ENCODE measurements around the gene GALK2.
"Not testable (repeated sequence)": the region's sequence is repeated elsewhere in the genome, so short reads cannot be mapped to it uniquely, and the experiment has no call there.

GALK2 gene

DNA sequence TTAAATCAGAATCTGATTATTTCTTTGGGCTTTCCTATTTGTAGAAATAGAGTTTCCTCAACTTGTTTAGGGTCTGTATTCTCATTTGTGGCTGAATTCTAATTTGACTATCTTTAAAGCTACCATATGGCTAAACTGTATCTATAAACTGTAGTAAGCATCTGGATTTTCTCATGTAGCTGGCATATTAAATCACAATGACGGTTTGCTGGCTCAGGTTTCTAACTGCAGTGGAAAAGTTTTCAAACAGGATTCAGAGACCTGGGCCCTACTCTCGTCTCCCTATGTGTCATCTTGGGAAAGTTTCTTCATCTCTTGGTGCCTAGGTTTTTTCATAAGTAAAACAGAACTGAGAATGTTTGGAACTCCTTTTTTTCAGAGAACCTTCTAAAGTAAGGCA lies 68.3 kb downstream of the GALK2 start:
- no peak overlapping the region for H3K27ac ChIP-seq (ENCODE audit: low read depth, low read length)
- peaks cover 12 to 26% of the 10 kb centered on the region in 2 donors for H3K36me3 ChIP-seq (ENCODE audit: control insufficient read depth in 1 of 2, insufficient read depth in 2 of 2, low read length in 2 of 2)
- peaks cover 0 to 3% of the 10 kb centered on the region in 2 donors for H3K4me1 ChIP-seq (ENCODE audit: control insufficient read depth in 1 of 2, insufficient read depth in 2 of 2, low read length in 2 of 2)
- no peak overlapping the region for H3K4me3 ChIP-seq (ENCODE audit: low read depth in 1 of 2, low read length in 2 of 2)
- H3K9me3 ChIP-seq (ENCODE audit: control insufficient read depth in 1 of 2, low read length in 2 of 2) = no peaks in the 10 kb centered on the region
- H3K9ac ChIP-seq (ENCODE audit: low read depth in 1 of 2, low read length in 2 of 2) = no peak overlapping the region
- no peaks in the 10 kb centered on the region for H3K27me3 ChIP-seq (ENCODE audit: control insufficient read depth in 1 of 2, insufficient read depth in 2 of 2, low read length in 2 of 2)

DNA sequence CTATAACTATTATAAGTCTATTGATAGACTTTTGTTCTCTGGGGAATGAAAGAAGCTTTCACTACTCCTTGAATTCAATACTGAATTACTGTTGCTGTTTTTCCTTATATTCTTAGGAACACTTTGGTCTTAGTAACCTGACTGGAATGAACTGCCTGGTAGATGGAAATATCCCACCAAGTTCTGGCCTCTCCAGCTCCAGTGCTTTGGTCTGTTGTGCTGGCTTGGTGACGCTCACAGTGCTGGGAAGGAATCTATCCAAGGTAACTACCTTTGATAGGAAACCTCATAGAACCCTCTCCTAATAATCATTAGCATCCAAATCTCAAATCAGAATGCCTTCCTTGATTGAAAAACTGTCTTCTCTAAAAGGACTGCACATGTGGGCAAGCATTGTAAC lies 69.1 kb downstream of the GALK2 start:
- H3K27ac ChIP-seq (ENCODE audit: low read depth, low read length) = no peak overlapping the region

DNA sequence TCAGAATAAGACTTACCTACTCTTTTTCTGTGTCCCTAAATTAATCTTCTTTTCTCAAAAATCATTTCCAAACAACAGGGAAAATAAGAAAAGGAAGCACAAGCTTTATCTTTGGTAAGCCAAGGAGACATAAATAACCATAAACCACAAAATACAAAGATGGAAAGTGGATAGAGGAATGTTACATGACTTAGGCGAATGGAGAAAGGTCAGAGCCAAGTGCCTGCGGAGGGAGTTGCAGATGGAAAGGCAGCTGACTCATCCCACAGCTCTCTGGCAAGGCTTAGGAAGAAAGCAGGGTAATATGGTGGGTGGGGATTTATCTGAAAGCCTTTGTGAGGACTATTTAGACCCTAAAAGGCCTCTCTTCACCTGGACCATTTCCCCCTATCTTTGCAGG lies 72.8 kb downstream of the GALK2 start:
- no peak overlapping the region for H3K4me3 ChIP-seq (ENCODE audit: low read depth in 1 of 2, low read length in 2 of 2)
- H3K36me3 ChIP-seq (ENCODE audit: control insufficient read depth in 1 of 2, insufficient read depth in 2 of 2, low read length in 2 of 2) = peaks cover 22 to 35% of the 10 kb centered on the region in 2 donors
- H3K9me3 ChIP-seq (ENCODE audit: control insufficient read depth in 1 of 2, low read length in 2 of 2) = no peaks in the 10 kb centered on the region
- H3K27ac ChIP-seq (ENCODE audit: low read depth, low read length) = no peak overlapping the region
- no peak overlapping the region for H3K9ac ChIP-seq (ENCODE audit: low read depth in 1 of 2, low read length in 2 of 2)
- no peaks in the 10 kb centered on the region for H3K27me3 ChIP-seq (ENCODE audit: control insufficient read depth in 1 of 2, insufficient read depth in 2 of 2, low read length in 2 of 2)
- no peaks in the 10 kb centered on the region for H3K4me1 ChIP-seq (ENCODE audit: control insufficient read depth in 1 of 2, insufficient read depth in 2 of 2, low read length in 2 of 2)

More for the DNA sequence above, 69.1 kb downstream of the GALK2 start:
- H3K27me3 ChIP-seq (ENCODE audit: control insufficient read depth in 1 of 2, insufficient read depth in 2 of 2, low read length in 2 of 2) = no peaks in the 10 kb centered on the region
- H3K9ac ChIP-seq (ENCODE audit: low read depth in 1 of 2, low read length in 2 of 2) = no peak overlapping the region
- H3K4me1 ChIP-seq (ENCODE audit: control insufficient read depth in 1 of 2, insufficient read depth in 2 of 2, low read length in 2 of 2) = peaks cover 0 to 3% of the 10 kb centered on the region in 2 donors
- H3K4me3 ChIP-seq (ENCODE audit: low read depth in 1 of 2, low read length in 2 of 2) = no peak overlapping the region
- no peaks in the 10 kb centered on the region for H3K9me3 ChIP-seq (ENCODE audit: control insufficient read depth in 1 of 2, low read length in 2 of 2)
- H3K36me3 ChIP-seq (ENCODE audit: control insufficient read depth in 1 of 2, insufficient read depth in 2 of 2, low read length in 2 of 2) = peaks cover 13 to 28% of the 10 kb centered on the region in 2 donors

DNA sequence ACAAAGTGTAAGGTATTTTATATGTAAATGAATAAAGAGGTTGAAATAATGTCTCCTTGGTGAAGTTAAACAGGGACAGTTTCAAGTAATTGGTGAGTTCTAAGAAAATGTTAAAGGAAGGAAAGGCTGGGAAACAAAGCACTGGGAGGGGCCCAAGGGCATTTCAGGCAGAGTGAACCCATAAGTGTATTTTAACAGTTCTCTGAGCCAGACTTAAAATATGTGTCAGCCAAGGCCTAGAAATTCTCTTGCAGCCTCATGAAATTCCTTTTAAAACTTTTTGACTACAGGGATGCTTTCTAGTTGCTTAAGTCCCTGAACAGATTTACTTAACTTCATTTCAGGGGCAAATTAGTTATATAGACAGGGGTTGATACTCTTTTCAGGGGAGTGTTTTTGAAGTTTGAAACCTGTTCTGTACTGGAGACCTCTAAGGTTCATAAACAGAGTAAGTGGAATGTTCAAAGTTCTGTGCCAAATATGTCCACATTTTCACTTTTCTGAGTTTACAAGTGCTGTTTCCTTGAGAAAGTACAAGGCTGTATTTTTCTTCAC lies 77.6 kb downstream of the GALK2 start:
- Histone ChIP-seq H3K9ac (ENCODE audit: low read depth in 1 of 2, low read length in 2 of 2) (no peak overlapping the region), H3K27me3 (ENCODE audit: control insufficient read depth in 1 of 2, insufficient read depth in 2 of 2, low read length in 2 of 2) (no peaks in the 10 kb centered on the region), H3K27ac (ENCODE audit: low read depth, low read length) (no peak overlapping the region), H3K4me3 (ENCODE audit: low read depth in 1 of 2, low read length in 2 of 2) (no peak overlapping the region), H3K4me1 (ENCODE audit: control insufficient read depth in 1 of 2, insufficient read depth in 2 of 2, low read length in 2 of 2) (no peaks in the 10 kb centered on the region), H3K36me3 (ENCODE audit: control insufficient read depth in 1 of 2, insufficient read depth in 2 of 2, low read length in 2 of 2) (peaks cover 20 to 23% of the 10 kb centered on the region in 2 donors), H3K9me3 (ENCODE audit: control insufficient read depth in 1 of 2, low read length in 2 of 2) (peaks cover 0 to 5% of the 10 kb centered on the region in 2 donors)

DNA sequence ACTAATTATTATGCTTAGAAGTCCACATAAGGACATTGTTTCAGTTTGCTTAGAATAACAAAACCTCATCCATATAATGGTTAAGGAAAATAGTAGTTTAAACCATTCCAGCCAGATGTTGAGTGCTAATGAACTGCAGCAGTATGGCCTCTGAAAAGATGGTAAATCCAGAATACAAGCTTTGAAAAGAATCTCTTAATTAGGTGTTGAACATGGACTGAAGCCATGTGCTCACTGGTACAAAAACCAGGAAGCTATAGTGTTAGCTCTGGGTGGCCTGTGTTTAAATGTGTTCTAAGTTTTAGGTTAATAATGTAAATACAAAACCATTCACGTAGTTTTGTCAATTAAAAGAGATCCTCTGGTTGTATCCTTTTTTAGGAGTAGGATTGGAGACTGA lies 78.2 kb downstream of the GALK2 start:
- Histone ChIP-seq H3K9me3 (ENCODE audit: control insufficient read depth in 1 of 2, low read length in 2 of 2) (peaks cover 0 to 5% of the 10 kb centered on the region in 2 donors), H3K9ac (ENCODE audit: low read depth in 1 of 2, low read length in 2 of 2) (no peak overlapping the region), H3K4me3 (ENCODE audit: low read depth in 1 of 2, low read length in 2 of 2) (no peak overlapping the region), H3K36me3 (ENCODE audit: control insufficient read depth in 1 of 2, insufficient read depth in 2 of 2, low read length in 2 of 2) (peaks cover 14 to 17% of the 10 kb centered on the region in 2 donors), H3K27me3 (ENCODE audit: control insufficient read depth in 1 of 2, insufficient read depth in 2 of 2, low read length in 2 of 2) (no peaks in the 10 kb centered on the region), H3K27ac (ENCODE audit: low read depth, low read length) (no peak overlapping the region), H3K4me1 (ENCODE audit: control insufficient read depth in 1 of 2, insufficient read depth in 2 of 2, low read length in 2 of 2) (no peaks in the 10 kb centered on the region)

DNA sequence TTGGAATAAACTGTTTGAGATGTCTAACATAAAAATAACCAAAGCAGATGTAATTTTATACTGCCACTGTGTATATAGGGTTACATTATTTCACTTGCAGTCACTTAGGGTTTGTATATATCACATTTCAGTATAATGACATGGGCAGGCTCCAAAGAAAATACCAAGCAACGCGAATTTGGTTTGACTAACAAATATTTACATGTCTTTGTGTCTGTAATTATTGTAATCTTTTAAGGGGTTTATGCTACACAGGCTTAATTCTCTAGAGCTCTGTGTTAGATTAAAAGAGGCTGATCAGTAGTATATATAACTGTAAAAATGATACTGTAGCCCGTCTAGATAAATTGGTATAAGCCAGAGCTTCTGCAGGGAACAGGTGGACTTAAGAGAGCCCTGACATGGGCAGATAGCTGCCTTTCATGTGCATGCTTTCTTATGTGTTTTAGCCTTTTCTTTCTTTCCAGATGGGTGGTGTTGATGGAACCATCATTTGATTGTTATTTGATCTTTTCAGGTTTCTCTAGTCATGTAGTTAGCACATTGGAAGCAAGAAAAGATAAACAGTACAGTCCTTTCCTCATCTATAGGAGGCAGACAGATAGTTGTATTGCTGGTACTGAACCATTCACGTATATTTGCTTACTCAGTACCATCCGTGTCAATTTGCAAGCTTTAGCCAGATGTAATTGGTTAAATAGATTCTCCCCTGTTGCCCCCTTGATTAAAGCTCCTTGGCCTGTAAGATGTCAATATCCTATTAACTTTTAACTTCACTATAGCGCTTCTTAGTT lies 86.1 kb downstream of the GALK2 start:
- no peaks in the 10 kb centered on the region for H3K9me3 ChIP-seq (ENCODE audit: control insufficient read depth in 1 of 2, low read length in 2 of 2)
- no peak overlapping the region for H3K9ac ChIP-seq (ENCODE audit: low read depth in 1 of 2, low read length in 2 of 2)
- no peak overlapping the region for H3K4me3 ChIP-seq (ENCODE audit: low read depth in 1 of 2, low read length in 2 of 2)
- peaks cover 0 to 3% of the 10 kb centered on the region in 2 donors for H3K36me3 ChIP-seq (ENCODE audit: control insufficient read depth in 1 of 2, insufficient read depth in 2 of 2, low read length in 2 of 2)
- no peaks in the 10 kb centered on the region for H3K27me3 ChIP-seq (ENCODE audit: control insufficient read depth in 1 of 2, insufficient read depth in 2 of 2, low read length in 2 of 2)
- no peaks in the 10 kb centered on the region for H3K4me1 ChIP-seq (ENCODE audit: control insufficient read depth in 1 of 2, insufficient read depth in 2 of 2, low read length in 2 of 2)
- no peak overlapping the region for H3K27ac ChIP-seq (ENCODE audit: low read depth, low read length)

DNA sequence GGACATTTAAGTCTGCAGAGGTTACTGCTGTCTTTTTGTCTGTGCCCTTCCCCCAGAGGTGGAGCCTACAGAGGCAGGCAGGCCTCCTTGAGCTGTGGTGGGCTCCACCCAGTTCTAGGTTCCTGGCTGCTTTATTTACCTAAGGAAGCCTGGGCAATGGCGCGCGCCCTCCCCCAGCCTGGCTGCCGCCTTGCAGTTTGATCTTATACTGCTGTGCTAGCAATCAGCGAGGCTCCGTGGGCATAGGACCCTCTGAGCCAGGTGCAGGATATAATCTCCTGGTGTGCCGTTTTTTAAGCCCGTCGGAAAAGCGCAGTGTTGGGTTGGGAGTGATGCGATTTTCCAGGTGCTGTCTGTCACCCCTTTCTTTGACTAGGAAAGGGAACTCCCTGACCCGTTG lies 95.1 kb downstream of the GALK2 start:
- H3K9ac ChIP-seq (ENCODE audit: low read depth in 1 of 2, low read length in 2 of 2); H3K27me3 ChIP-seq (ENCODE audit: control insufficient read depth in 1 of 2, insufficient read depth in 2 of 2, low read length in 2 of 2); H3K4me3 ChIP-seq (ENCODE audit: low read depth in 1 of 2, low read length in 2 of 2); H3K9me3 ChIP-seq (ENCODE audit: control insufficient read depth in 1 of 2, low read length in 2 of 2); H3K36me3 ChIP-seq (ENCODE audit: control insufficient read depth in 1 of 2, insufficient read depth in 2 of 2, low read length in 2 of 2); H3K4me1 ChIP-seq (ENCODE audit: control insufficient read depth in 1 of 2, insufficient read depth in 2 of 2, low read length in 2 of 2); H3K27ac ChIP-seq (ENCODE audit: low read depth, low read length): not testable (repeated sequence)

DNA sequence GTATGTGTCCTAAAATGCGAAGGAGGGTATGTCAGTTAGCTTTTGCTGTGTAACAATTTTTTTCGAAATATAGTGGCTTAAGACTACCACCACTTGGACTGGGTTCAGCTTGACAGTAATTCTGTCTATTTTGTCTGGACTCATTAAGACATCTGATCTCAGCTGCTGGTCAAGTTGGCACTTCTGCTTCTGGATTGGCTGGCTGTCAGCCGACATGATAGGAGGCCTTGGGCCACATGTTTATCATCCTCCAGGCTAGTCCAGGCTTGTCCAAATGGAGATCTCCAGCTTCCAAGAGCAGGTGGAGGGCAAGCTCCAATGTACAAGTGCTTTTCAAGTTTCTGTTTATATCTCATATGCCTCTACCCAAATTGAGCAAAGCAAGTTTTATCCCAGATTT lies 95.9 kb downstream of the GALK2 start:
- no peaks in the 10 kb centered on the region for H3K27me3 ChIP-seq (ENCODE audit: control insufficient read depth in 1 of 2, insufficient read depth in 2 of 2, low read length in 2 of 2)
- H3K27ac ChIP-seq (ENCODE audit: low read depth, low read length) = no peak overlapping the region
- H3K4me3 ChIP-seq (ENCODE audit: low read depth in 1 of 2, low read length in 2 of 2) = no peak overlapping the region
- H3K9me3 ChIP-seq (ENCODE audit: control insufficient read depth in 1 of 2, low read length in 2 of 2) = no peaks in the 10 kb centered on the region
- peaks cover 0 to 4% of the 10 kb centered on the region in 2 donors for H3K36me3 ChIP-seq (ENCODE audit: control insufficient read depth in 1 of 2, insufficient read depth in 2 of 2, low read length in 2 of 2)
- H3K9ac ChIP-seq (ENCODE audit: low read depth in 1 of 2, low read length in 2 of 2) = no peak overlapping the region
- no peaks in the 10 kb centered on the region for H3K4me1 ChIP-seq (ENCODE audit: control insufficient read depth in 1 of 2, insufficient read depth in 2 of 2, low read length in 2 of 2)

DNA sequence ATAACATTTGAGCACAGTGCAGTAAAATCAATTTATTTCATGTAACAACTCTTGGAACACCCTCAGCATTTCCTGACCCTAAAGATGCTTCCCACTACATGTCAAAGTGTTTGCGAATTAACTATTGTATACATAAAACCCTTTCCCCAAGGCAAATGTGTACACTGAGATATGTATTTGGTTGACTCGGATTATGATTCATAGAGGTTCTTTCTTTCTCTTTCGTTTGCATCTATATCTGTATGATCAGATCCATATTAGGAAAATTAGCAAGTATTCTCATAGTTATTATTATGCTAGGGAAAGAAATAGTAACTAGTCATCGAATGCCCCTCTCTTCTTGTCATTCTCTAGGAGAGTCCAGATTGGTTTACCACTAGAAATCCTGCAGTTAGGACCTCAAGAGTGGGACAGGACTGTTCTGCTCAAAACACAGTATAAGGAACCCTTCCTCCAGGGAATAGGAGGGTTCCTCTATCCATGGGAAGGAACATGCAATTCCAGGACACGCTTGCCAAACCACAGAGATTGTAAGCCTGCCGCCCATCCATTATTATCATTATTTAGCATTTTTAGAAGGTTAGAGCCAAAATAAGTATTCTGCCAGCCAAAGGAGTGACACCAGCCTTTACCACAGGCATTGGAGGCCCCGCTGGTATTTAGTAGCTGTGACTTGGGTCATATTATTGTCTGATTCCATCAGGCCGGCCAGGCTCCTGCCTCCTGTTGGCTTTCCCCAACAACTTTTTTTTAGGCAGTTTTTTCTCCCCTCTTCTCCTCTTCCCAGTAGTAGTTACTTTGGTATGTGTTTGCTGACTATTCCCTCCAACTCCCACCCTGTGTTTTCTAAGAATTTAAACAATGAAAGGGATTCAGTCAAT lies 100.7 kb downstream of the GALK2 start:
- Histone ChIP-seq H3K36me3 (ENCODE audit: control insufficient read depth in 1 of 2, insufficient read depth in 2 of 2, low read length in 2 of 2) (peaks cover 4 to 12% of the 10 kb centered on the region in 2 donors), H3K27ac (ENCODE audit: low read depth, low read length) (no peak overlapping the region), H3K4me1 (ENCODE audit: control insufficient read depth in 1 of 2, insufficient read depth in 2 of 2, low read length in 2 of 2) (no peaks in the 10 kb centered on the region), H3K4me3 (ENCODE audit: low read depth in 1 of 2, low read length in 2 of 2) (no peak overlapping the region), H3K27me3 (ENCODE audit: control insufficient read depth in 1 of 2, insufficient read depth in 2 of 2, low read length in 2 of 2) (no peaks in the 10 kb centered on the region), H3K9me3 (ENCODE audit: control insufficient read depth in 1 of 2, low read length in 2 of 2) (no peaks in the 10 kb centered on the region), H3K9ac (ENCODE audit: low read depth in 1 of 2, low read length in 2 of 2) (no peak overlapping the region)

DNA sequence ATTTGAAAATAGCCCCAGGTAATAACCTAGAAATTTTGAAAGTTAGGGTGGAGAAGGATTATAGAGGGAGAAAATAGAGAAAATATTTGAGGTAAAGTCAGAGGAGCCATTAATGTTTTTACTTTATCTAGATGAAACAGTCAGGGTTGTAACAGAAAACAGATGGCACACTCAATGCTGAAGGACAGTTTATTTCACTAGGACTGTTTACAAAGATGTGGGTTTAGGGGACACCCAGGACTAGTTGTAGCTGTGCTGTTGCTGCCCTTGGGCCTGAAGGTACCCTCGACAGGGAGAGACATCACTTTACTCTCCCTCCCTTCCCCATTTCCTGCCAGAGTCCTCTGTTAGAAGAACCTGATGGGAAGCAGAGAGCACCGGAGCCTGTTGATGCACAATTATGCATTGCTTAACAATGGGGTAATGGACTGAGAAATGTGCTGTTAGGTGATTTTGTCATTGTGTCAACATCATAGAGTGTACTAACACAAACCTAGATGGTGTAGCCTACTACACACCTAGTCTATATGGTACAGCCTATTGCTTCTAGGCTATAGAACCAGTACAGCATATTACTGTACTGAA lies 103.8 kb downstream of the GALK2 start:
- no peak overlapping the region for H3K9ac ChIP-seq (ENCODE audit: low read depth in 1 of 2, low read length in 2 of 2)
- H3K27ac ChIP-seq (ENCODE audit: low read depth, low read length) = no peak overlapping the region
- H3K27me3 ChIP-seq (ENCODE audit: control insufficient read depth in 1 of 2, insufficient read depth in 2 of 2, low read length in 2 of 2) = no peaks in the 10 kb centered on the region
- peaks cover 4 to 10% of the 10 kb centered on the region in 2 donors for H3K36me3 ChIP-seq (ENCODE audit: control insufficient read depth in 1 of 2, insufficient read depth in 2 of 2, low read length in 2 of 2)
- no peaks in the 10 kb centered on the region for H3K4me1 ChIP-seq (ENCODE audit: control insufficient read depth in 1 of 2, insufficient read depth in 2 of 2, low read length in 2 of 2)
- H3K9me3 ChIP-seq (ENCODE audit: control insufficient read depth in 1 of 2, low read length in 2 of 2) = no peaks in the 10 kb centered on the region
- H3K4me3 ChIP-seq (ENCODE audit: low read depth in 1 of 2, low read length in 2 of 2) = no peak overlapping the region

Data from duodenal mucosa (tissue), 2 donors.